GM19023 (cell line): ENCODE data around the gene IKZF1.

Source experiments
- ATAC-seq: cut with Tn5 transposase; IDR thresholded peaks from one replicate; pipeline ENCODE4 v1.9.1; 2021; ENCODE audit warnings: mild to moderate bottlenecking, moderate library complexity; ENCODE audit not compliant: unreplicated experiment

Gene IKZF1

GRCh38 chr7:50304129-50304910 lies at the start of gene IKZF1:
IKZF1 (plus strand) TSS chr7:50304716; CDS start chr7:50319062, 14,346 bp downstream.
- peak; percentile 43 for ATAC-seq

DNA sequence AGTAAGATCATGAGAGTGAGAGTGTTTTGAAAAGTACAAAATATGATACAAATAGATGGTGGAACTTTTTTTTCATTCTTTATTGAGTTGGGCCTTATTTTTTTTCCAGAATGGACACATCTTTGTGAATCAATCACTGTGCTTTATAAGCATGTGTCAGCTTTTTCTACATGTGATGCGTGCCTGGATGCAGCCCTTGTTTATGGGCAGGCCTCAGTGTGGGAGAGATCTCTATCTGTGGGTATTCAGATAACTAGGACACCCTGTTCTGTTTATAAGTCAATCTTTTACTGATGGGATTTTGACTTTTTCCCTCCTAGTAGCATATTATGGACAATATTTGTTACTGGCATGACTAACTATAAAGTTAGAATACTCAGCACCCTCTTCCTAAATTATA lies 42.9 kb upstream of the IKZF1 start:
- ATAC-seq, result no peak

DNA sequence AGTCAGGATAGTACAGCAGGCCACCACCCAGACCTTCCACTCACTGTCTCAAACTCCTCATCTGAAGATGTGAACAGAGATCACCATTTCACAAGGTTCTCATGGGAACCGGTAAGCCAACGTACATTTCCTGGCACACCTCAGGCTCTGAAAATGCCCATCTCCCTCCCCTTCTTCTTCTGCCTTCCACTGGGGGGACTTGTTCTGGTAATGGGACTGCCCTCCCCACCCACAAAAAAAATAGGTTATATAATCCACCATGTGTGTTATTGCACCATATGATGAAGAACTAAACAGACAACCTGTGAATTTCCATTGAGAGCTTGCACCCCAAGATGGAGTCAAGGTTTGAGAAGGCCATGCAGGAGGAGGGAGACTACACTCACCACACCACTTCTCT lies 42.1 kb upstream of the IKZF1 start:
- no peak for ATAC-seq

- ATAC-seq, result peak; percentile 44
Measured at GRCh38 chr7:50262916-50263690, 41.4 kb upstream of the IKZF1 start.

DNA sequence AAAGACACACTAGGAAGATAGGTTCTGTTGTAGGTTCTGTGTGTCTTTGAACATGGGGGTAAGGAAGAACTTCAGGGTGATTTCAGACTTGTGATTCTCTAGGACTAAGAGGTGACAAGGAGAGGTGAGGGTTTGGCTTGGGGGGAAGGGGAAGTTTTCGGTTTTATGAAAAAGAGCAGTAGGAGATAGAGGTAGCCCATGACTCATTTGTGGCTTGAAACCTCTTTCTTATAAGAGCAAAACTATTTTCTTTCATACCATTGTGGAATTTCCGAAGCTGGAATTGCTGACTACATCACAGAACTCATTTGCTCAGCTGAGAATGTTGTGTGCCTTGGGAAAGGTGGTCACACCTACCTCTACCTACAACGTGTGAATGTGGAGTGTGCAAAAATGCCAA lies 39.6 kb upstream of the IKZF1 start:
- no peak for ATAC-seq

DNA sequence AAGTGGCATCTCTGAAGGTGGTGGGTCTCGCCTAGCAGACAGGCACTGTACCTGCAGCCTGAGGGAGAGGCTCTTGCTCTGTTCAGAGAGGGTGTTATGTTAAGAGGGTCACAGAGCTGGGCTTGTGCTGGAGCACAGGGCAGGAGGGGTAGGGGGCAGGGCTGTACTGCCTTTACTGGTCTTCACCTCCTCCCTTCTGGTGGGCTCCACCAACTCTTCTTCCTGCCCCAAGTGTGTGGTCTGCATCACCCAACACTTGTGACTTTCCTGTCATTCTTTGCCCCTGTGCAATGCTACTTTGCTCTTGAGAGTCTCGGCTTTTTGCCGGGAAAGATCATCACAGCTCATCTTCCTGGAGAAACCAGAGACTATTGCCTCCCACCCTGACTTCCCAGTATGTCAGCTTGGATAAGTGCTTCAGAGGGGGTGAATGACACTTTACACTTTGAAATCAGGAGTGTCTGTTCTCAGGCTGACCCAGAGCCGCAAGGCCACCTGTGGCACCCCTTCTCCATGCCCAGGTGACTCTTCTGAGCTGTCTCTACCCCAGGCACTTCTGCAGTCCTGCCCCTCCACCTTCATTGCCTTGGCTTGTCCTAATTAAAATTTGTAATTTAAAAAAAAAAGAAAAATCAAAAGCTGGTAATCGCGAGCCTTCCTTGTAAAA lies 38.4 kb upstream of the IKZF1 start:
- no peak for ATAC-seq

GRCh38 chr7:50266635-50267386 lies 37.7 kb upstream of the IKZF1 start:
- peak; percentile 58 for ATAC-seq

GRCh38 chr7:50267525-50268041 lies 36.9 kb upstream of the IKZF1 start:
- no peak for ATAC-seq

DNA sequence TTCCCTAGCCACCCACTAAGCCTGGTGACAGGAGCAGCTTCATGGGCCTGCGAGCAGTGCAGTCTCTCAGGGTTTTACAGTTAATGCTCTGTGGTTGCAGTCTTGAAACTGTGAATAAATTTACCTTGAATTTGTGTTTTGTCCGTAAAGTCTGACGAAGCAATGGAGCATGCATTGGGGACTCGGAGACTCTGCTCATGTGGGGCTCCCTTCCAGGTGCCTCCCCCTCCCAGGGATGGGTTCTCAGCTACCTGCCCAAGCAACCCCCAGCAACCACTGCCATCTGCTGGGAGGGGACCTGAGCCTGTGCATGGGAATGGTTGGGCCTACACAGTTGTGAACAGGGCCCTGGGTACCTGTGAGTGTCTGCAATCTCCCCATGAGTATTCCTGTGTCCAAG lies 36.3 kb upstream of the IKZF1 start:
- peak; percentile 21 for ATAC-seq

DNA sequence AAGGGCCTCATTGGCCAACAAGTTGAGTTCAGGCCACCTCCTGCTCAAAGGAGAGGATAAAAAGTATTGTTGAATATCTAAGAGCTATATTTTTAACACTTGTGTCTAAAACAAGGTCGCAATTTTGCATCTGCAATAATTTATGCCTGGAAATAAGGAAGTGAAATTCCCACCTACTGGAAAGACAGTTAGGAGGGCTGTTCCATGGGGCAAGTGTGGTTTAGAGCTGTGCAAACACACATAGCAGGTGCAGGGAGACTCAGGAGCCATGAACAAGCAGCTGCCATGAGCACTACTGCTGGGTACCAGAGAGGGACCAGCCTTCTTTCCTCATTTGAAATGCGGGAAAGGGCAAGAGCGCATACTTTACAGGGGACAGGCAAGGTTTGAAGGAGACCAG lies 35.5 kb upstream of the IKZF1 start:
- no peak for ATAC-seq

GRCh38 chr7:50270531-50271018 lies 33.9 kb upstream of the IKZF1 start:
- ATAC-seq, result peak; percentile 21

DNA sequence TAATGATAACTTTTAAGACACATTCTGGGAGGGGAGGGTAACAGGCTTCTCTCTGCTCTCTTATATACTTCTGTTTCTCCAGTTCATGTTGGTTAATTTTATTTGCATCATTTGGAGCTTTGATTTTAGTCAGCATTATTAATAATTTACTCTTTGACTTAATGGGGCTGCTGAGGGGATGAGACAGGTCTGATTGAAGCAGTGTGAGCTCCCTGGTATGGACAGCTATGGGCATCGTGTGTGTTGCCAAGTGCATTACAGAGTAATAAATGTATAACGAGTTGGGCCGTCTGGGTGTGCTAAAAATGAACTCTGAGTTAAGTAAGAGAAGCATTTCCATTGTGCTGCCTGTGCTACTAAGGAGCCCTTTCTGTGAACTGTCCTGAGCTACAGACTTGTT lies 31.7 kb upstream of the IKZF1 start:
- ATAC-seq, result peak; percentile 29

GRCh38 chr7:50273301-50273700 lies 31.2 kb upstream of the IKZF1 start:
- ATAC-seq, result no peak

DNA sequence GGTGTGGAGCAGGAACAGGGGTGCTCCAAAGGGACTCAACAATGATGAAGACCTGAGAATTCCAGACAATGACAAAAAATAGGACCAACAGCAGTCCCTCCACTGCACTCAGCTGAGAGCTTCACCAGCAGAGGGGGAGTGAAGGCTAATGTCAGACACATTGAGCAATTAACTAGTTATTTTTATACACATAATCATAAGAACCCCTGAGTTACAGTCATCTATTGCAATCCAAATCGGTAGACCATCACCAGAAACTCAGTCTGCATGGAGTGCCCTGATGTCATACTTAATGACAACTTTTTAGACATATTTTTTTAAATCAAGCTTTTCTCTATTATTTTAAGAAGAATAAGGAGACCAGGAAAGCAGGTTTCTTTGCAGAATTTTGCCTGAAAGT lies 30.6 kb upstream of the IKZF1 start:
- ATAC-seq, result no peak

- ATAC-seq, result no peak
Measured at GRCh38 chr7:50274361-50274760, 30.2 kb upstream of the IKZF1 start.

GRCh38 chr7:50275430-50275829 lies 29.1 kb upstream of the IKZF1 start:
- ATAC-seq, result no peak

DNA sequence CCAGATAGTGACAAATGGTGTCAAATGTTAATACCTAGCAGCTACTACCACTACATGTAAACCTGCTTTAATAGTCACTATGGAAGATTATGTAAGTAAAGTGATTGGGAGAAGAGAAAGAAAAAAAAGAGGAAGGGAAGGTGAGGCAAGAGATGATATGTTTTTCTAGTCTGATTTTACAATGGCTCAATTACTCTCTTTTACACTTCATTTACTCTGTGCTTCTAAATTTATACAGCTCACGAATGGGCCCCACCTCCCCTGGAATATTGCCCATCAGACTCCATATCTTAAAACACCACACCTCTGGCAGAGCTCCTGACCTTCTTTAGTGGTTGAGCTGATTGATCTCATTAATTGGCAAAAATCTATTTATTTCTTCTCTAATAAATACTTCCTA lies 28.0 kb upstream of the IKZF1 start:
- no peak for ATAC-seq

GRCh38 chr7:50278120-50278519 lies 26.4 kb upstream of the IKZF1 start:
- no peak for ATAC-seq

DNA sequence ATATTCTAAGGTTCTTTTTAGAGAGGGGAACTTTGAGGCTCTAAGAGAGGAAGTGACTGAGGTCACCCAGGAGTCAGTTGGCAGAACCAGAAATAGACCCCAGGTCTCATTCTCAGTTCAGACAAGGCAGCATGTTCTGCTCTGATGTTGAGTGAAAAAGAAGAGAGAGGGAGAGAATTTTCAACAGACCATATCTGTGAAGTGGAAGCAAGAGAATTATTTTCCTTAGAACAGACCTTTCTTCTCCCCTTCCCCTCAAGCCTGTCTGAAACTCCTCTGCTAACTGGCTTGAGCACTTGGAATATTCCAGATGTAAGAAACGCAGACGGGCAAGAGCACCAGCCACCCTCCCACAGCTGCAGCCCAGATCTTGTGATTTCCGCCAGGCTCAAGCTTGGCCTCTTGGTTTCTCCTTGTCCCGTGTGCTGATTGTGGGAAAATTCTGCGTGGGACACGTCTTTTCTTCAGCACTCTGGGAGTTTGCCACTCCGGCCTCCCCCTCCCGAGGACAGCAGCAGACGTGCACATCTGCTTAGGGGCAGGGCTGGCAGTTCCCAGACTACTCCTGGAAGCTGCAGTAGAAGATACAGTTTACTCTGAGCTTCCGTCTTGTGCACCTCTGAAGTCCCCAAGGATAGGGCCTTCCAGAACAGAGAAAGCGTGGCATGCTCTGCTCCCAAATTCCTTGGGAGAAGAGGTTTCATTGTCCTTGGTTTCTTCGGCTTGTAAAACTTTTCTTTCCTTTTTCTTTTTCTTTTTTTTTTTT lies 22.7 kb upstream of the IKZF1 start:
- peak; percentile 91 for ATAC-seq
